Measurements from ENCODE around the gene SBNO2. TPM values are rescaled to one million over a fixed set of nuclear protein-coding genes. Genes with fewer than 3 reads are reported as not detected.

Gene SBNO2
- total RNA-seq, 1 experiment from 2014 or later, result 123 TPM

DNA sequence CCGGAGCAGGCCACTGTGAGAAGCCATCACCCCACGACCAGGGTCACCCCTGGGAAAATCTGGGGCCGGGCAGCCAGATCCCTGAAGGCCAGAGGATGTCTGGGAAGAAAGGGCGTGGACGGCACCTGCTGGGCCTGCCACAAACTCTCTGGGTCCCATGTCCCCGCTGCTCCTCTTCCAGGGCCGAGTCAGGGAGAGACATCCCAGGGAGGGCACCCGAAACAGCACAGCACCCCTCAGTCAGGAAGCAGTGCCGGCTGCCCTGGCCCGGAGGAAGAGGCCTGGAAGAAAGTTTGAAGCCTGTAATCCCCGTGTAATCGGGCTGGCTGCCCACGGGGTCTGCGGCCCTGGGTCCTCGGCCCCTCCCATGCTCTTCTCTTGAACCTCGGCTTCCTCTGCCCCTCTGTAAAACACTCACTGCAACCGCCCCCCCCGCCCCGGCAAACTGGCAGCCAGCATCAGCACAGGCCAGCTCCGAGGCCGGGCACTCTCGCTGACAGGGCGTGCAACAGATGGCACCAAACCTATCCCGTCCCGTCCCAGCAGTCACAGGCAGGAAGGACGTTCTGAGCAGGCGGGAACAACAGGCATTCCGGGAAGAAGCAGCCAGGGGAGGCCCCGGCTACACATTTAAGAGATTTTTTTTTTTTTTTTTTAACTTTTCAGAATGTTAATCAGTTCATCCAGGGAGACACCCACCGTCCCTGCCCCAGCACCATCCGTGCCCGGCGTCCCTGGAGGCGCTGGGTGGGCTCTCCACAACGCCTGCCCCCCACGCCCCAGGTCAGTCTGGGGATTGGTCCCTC is 1.5 kb downstream of the SBNO2 start:
- no peaks in the 10 kb centered on the region for H3K27me3 Mint-ChIP-seq (ENCODE audit: insufficient read depth, unreplicated experiment)
- ChIA-PET POLR2A (interaction anchor here (0.6 to 1.5 kb wide), 9 partner anchors 8 to 151 kb away, joined by 3 to 5 read pairs (median 4); partner anchors contain the start of genes ABCA7, GPX4 and RNU6-2), CTCF (no interaction called here)
- DNase-seq (ENCODE audit: unreplicated experiment), result peak; percentile 83
- H3K4me1 Mint-ChIP-seq (ENCODE audit: insufficient read depth, unreplicated experiment), result peaks cover 28% of the 10 kb centered on the region
- H3K9me3 Mint-ChIP-seq (ENCODE audit: unreplicated experiment), result no peaks in the 10 kb centered on the region
- no peak for TF ChIP-seq CTCF (IDR thresholded peaks at IDR 0.05; ENCODE audit: unreplicated experiment)
- TSS peak; percentile 1 for BruUV-seq (replicated peaks)
- intact Hi-C loops (cut with micrococcal nuclease), result no loop called here
- peak overlapping the region; percentile 75 for H3K4me3 Mint-ChIP-seq (ENCODE audit: unreplicated experiment)
- peak overlapping the region; percentile 95 for H3K27ac Mint-ChIP-seq (ENCODE audit: low read depth, unreplicated experiment)
- peaks cover 16% of the 10 kb centered on the region for H3K36me3 Mint-ChIP-seq (ENCODE audit: insufficient read depth, unreplicated experiment)

GRCh38 chr19:1171755-1172352 is 2.2 kb downstream of the SBNO2 start:
- Mint-ChIP-seq H3K4me3 (ENCODE audit: unreplicated experiment) (peak overlapping the region; percentile 75), H3K27me3 (ENCODE audit: insufficient read depth, unreplicated experiment) (no peaks in the 10 kb centered on the region), H3K36me3 (ENCODE audit: insufficient read depth, unreplicated experiment) (peaks cover 20% of the 10 kb centered on the region), H3K9me3 (ENCODE audit: unreplicated experiment) (no peaks in the 10 kb centered on the region), H3K4me1 (ENCODE audit: insufficient read depth, unreplicated experiment) (peaks cover 21% of the 10 kb centered on the region), H3K27ac (ENCODE audit: low read depth, unreplicated experiment) (peak overlapping the region; percentile 95)
- intact Hi-C loops (cut with micrococcal nuclease), result no loop called here
- no peak for TF ChIP-seq CTCF (IDR thresholded peaks at IDR 0.05; ENCODE audit: unreplicated experiment)
- POLR2A ChIA-PET, result interaction anchor here (0.6 to 1.5 kb wide), 8 partner anchors 9 to 150 kb away, joined by 3 to 5 read pairs (median 4); partner anchors contain the start of genes ABCA7, GPX4 and RNU6-2
- DNase-seq (ENCODE audit: unreplicated experiment), result no peak
- CTCF ChIA-PET, result interaction anchor here (0.5 to 1.1 kb wide), 4 partner anchors 22 to 233 kb away, joined by 3 to 7 read pairs (median 3); no protein-coding TSS in a partner anchor
- no TSS peak for BruUV-seq (replicated peaks)

DNA sequence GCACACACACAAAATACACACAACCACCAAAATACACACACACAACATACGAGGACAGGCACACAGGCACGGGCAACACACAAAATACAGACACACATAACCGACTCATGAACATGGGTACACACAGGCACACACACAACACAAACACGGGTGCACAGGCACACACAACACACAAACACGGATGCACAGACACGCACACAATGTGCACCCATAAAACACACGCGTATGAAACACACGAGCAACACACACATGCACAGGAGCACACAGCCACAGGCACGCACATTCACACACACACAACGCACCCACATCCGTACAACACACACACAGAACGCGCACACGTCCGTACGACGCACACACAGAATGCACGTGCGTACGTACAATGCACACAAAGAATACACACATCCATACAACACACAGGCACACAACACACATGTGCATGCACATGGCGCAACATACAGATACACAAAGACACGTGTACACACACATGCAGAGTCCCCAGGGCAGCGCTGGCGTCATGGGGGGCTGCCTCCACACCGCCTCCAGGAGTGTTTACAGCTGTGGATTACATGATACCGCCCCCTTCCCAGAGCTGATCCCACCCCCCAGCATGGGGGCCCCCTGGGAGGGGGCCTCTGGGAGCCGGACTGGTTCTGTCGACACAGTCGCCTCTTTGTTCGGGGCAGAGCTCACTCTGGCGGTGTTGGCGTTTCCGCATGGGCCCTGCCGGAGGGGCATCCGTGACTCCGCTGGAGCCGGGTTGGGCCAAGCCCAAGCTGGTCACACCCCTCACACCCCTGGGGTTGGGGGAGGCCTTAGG is 2.9 kb downstream of the SBNO2 start:
- TSS peak; percentile 49 for BruUV-seq (replicated peaks)
- intact Hi-C loops (cut with micrococcal nuclease), result no loop called here
- Mint-ChIP-seq H3K36me3 (ENCODE audit: insufficient read depth, unreplicated experiment) (peaks cover 24% of the 10 kb centered on the region), H3K4me3 (ENCODE audit: unreplicated experiment) (peak overlapping the region; percentile 75), H3K27me3 (ENCODE audit: insufficient read depth, unreplicated experiment) (no peaks in the 10 kb centered on the region), H3K27ac (ENCODE audit: low read depth, unreplicated experiment) (peak overlapping the region; percentile 88), H3K4me1 (ENCODE audit: insufficient read depth, unreplicated experiment) (peaks cover 27% of the 10 kb centered on the region), H3K9me3 (ENCODE audit: unreplicated experiment) (no peaks in the 10 kb centered on the region)
- ChIA-PET POLR2A (interaction anchor here (0.7 to 4.8 kb wide), 6 partner anchors 16 to 144 kb away, joined by 3 to 73 read pairs (median 8); partner anchors contain the start of genes CNN2 and GPX4), CTCF (interaction anchor here (0.5 to 1.1 kb wide), 4 partner anchors 23 to 234 kb away, joined by 3 to 7 read pairs (median 3); no protein-coding TSS in a partner anchor)
- DNase-seq (ENCODE audit: unreplicated experiment), result no peak
- no peak for TF ChIP-seq CTCF (IDR thresholded peaks at IDR 0.05; ENCODE audit: unreplicated experiment)

All from MCF 10A (cell line).